ENCODE measurements around the gene EFEMP2. TPM values are rescaled to one million over a fixed set of nuclear protein-coding genes. Genes with fewer than 3 reads are reported as not detected.

The EFEMP2 gene
- total RNA-seq, 1 experiment from 2014 or later: 4.5 TPM

DNA sequence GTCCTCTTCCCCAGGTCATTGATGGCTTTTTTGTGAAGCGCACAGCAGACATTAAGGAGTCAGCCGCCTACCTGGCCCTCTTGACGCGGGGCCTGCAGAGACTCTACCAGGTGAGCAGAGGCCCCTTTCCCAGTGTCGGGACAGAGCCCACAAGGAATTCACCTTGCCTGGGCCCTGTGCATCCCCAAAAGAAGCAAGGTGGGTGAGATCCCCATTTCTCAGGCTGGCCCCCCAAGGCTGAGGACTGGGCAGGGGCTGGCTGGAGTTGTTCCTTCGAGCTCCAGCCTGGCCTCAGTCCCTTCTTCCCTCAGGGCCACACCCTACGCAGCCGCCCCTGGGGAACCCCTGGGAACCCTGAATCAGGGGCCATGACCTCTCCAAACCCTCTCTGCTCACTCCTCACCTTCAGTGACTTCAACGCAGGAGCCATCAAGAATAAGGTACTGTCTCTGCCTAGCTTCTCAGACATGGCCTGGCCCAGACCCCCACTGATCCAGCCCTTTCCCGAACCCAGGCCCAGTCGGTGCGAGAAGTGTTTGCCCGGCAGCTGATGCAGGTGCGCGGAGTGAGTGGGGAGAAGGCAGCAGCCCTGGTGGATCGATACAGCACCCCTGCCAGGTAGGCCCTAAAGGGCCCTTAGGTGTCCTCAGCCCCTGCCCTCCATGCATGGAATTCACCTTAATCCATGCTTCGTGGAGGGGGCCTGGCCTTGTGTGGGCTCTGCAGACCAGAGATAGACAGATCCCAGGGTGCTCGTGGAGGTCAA, 7.7 kb downstream of the EFEMP2 start:
- Histone ChIP-seq H3K9ac (ENCODE audit: low read length) (no peak overlapping the region), H3K4me3 (ENCODE audit: low read length) (no peak overlapping the region), H2AFZ (ENCODE audit: low read length) (no peak overlapping the region), H4K20me1 (ENCODE audit: low read length) (no peaks in the 10 kb centered on the region), H3K79me2 (ENCODE audit: low read length) (peaks cover 25% of the 10 kb centered on the region), H3K27me3 (ENCODE audit: low read length) (no peaks in the 10 kb centered on the region), H3K4me2 (ENCODE audit: low read length) (no peak overlapping the region), H3F3A (ENCODE audit: low read length, unreplicated experiment) (peaks cover 2% of the 10 kb centered on the region), H3K9me2 (replicated peaks; ENCODE audit: low read length) (no peaks in the 10 kb centered on the region), H3K27ac (ENCODE audit: low read length) (no peak overlapping the region), H3K4me1 (ENCODE audit: insufficient read depth, low read length) (peaks cover 11% of the 10 kb centered on the region), H3K9me3 (ENCODE audit: low read length) (no peaks in the 10 kb centered on the region), H3K36me3 (ENCODE audit: low read depth, low read length) (peaks cover 20% of the 10 kb centered on the region; the same call in 1 of the 2 replicates)
- ChIA-PET CTCF (no interaction called here), POLR2A (ENCODE audit: unreplicated experiment) (no interaction called here)
- ATAC-seq (no peak), DNase-seq (no peak)
- intact Hi-C loops (cut with micrococcal nuclease): no loop called here
- TF ChIP-seq EZH2phosphoT487 (IDR thresholded peaks at IDR 0.05; ENCODE audit: borderline replicate concordance, low read length): no peak
- no peak for TF ChIP-seq CTCF (conservative IDR thresholded peaks at IDR 0.05; ENCODE audit: low read depth, low read length)
- TF ChIP-seq EZH2 (IDR thresholded peaks at IDR 0.05; ENCODE audit: low read length, unreplicated experiment): no peak
- no TSS peak for BruUV-seq (replicated peaks)

DNA sequence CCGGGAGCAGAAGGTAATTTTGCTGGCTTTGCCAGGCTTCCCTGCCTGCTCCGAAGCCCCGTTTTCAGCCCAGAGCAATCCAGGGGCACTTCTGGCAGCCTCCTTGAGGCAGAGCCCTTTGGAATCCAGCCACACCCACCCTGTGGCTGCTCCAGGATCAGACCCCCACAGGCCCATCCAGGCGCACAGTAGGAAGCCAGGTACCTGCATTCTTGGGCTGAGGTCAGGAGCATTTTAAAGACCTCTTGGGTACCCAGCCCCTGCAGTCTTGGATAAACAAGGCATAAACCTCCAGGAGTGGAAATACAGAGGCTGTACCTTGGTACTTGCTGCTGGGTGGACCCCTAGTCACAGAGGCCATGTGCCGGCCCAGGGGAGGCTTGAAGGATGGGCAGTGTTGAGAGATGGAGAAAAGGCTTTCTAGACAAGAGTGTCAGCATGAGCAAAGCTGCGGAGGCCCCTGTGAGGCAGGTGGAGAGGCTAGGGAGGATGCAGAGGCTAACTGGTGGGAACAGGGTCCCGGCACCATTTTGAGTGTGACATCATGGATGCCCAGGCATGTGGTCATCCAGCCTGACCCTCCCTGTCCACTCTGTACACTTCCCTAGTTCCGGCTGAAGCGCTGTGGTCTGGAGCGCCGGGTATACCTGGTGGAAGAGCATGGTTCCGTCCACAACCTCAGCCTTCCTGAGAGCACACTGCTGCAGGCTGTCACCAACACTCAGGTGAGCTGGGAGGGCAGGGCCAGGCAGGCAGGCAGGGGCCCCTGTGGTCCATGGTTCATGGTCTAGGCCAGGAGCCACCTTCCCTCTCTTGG, 8.5 kb downstream of the EFEMP2 start:
- H3K27ac ChIP-seq (ENCODE audit: low read length): no peak overlapping the region
- TF ChIP-seq EZH2phosphoT487 (IDR thresholded peaks at IDR 0.05; ENCODE audit: borderline replicate concordance, low read length) (no peak), EZH2 (IDR thresholded peaks at IDR 0.05; ENCODE audit: low read length, unreplicated experiment) (no peak), CTCF (conservative IDR thresholded peaks at IDR 0.05; ENCODE audit: low read depth, low read length) (no peak)
- no peak overlapping the region for H2AFZ ChIP-seq (ENCODE audit: low read length)
- CTCF ChIA-PET: no interaction called here
- no peaks in the 10 kb centered on the region for H4K20me1 ChIP-seq (ENCODE audit: low read length)
- H3K9me3 ChIP-seq (ENCODE audit: low read length): no peaks in the 10 kb centered on the region
- no peak for DNase-seq
- H3K4me3 ChIP-seq (ENCODE audit: low read length): no peak overlapping the region
- H3K27me3 ChIP-seq (ENCODE audit: low read length): no peaks in the 10 kb centered on the region
- H3K4me1 ChIP-seq (ENCODE audit: insufficient read depth, low read length): peaks cover 16% of the 10 kb centered on the region
- peaks cover 25% of the 10 kb centered on the region for H3K79me2 ChIP-seq (ENCODE audit: low read length)
- H3K9me2 ChIP-seq (replicated peaks; ENCODE audit: low read length): no peaks in the 10 kb centered on the region
- H3F3A ChIP-seq (ENCODE audit: low read length, unreplicated experiment): peaks cover 5% of the 10 kb centered on the region
- H3K9ac ChIP-seq (ENCODE audit: low read length): no peak overlapping the region
- no TSS peak for BruUV-seq (replicated peaks)
- intact Hi-C loops (cut with micrococcal nuclease): no loop called here
- H3K4me2 ChIP-seq (ENCODE audit: low read length): no peak overlapping the region
- no peak for ATAC-seq
- H3K36me3 ChIP-seq (ENCODE audit: low read depth, low read length): peaks cover 20% of the 10 kb centered on the region; the same call in 1 of the 2 replicates
- POLR2A ChIA-PET (ENCODE audit: unreplicated experiment): no interaction called here

All from PC-3 (cell line).